SIG-M5 (cell line): ENCODE results near the gene ALK.
"Not testable (repeated sequence)": the region's sequence is repeated elsewhere in the genome, so short reads cannot be mapped to it uniquely, and the experiment has no call there.

Experiments used
- DNase-seq: peaks from one replicate; lab custom pipeline; 2025; lab: John Stamatoyannopoulos, UW

Gene ALK

DNA sequence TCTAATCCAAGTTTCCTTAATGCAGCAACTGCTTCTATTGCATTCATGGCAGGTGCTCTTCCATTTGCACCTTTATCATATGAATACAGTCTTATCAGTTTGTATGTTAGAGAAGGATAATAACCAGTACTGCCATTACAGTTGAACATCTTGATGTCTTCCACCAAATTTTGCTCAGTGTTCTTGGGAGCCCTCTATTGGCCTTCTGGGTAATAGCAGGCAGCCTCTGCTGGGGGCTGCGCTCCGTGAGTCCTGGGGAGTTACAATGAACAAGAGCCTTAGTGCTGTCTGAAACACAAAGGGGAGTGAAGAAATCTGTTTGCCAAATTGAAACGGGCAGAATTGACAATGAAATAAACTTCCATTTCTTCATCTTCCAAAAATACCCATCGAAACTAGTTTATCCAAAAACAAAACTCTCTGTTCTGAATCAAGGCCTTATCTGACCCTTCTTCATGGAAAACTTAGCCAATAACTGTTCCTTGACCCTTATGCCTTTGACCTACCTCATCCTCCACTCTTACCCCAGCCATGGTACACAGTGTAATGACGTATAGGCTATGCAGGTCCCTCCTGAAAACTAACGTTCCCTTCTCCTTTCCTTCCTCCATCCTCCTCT lies 79.9 kb downstream of the ALK start:
- DNase-seq, result no peak

DNA sequence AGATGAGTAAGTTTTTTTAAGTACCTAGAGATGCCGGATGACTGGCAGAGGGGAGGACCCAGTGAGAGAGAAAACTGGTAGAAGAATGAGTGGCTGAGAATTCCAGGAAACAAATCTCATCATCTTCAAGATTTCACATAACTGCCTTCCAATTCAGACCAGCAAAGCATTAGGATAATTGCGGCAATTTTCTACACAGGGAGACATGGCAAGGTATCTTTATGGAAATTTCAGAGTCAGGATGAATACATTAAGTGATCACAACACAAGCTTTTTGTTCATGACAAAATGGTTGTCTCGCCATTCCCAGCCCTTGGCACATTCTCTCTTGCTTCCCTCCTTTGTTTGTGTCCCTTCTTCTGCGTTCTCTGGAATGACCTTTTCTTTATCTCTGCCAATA lies 82.1 kb downstream of the ALK start:
- DNase-seq, result no peak

- DNase-seq, result no peak
These were observed 83.5 kb downstream of the ALK start for GRCh38 chr2:29837925-29838324.

- no peak for DNase-seq
These were observed 86.8 kb downstream of the ALK start for GRCh38 chr2:29834624-29835023.

GRCh38 chr2:29834036-29834540 lies 87.3 kb downstream of the ALK start:
- no peak for DNase-seq

DNA sequence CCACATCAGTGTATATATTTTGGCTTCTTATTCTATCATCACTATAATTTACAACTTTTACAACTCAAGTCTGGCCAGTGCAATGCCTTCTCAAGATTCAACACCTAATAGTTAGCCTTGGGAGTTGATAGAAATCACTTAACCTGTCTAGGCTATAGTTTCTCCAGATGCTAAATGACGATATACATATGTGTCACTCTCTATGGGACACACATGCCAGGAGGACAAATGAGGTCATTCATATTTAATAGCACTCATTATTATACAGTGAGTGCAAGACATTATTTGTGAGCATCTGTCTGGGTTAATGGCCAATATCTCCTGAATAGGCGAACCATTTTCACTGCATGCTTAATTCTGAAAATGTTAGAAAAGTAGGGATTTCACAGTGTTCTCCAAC lies 89.8 kb downstream of the ALK start:
- DNase-seq, result no peak

DNA sequence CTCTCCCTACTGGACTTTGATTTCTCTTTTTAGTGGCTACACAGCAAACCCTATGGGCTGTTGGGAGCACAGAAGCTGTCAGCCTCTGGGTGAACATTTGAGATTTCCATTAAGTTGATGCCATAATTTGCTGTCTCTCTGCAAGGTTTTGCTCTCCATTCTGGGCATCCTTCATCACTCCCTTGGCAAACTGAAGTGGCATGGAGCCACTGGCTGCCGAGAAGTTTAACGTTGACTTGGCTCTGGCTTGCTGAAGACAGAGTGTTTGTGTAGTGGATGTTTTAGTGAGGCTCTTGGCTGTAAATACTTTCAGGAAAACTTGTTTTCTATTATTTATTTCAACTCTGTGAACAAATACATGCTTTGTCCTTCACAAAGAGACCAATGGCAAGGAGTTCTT lies 91.5 kb downstream of the ALK start:
- no peak for DNase-seq

GRCh38 chr2:29824145-29824544 lies 97.2 kb downstream of the ALK start:
- not testable (repeated sequence) for DNase-seq

- DNase-seq, result no peak
These were observed 99.8 kb downstream of the ALK start for GRCh38 chr2:29821591-29821990.

GRCh38 chr2:29819570-29819969 lies 101.8 kb downstream of the ALK start:
- no peak for DNase-seq

- DNase-seq, result no peak
These were observed 103.3 kb downstream of the ALK start for GRCh38 chr2:29817801-29818680.

DNA sequence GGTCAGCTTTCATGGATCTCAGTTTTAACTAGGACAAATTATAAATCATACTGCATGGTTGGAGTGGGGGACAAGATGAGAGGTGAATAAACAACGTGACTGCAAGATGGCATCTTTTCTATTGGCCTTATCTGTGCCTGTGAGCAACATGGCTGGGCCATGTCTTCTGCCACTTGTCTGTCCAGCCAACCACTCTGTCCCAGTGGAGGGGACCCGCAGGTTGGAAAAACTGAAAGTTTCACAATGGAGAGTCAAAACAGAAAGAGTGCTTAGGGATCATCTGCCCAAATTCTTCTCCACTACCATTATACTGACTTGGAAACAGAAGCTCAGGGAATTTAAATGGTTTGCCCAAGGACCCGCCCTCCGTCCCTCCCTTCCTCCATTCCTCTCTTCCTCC lies 104.1 kb downstream of the ALK start:
- no peak for DNase-seq

DNA sequence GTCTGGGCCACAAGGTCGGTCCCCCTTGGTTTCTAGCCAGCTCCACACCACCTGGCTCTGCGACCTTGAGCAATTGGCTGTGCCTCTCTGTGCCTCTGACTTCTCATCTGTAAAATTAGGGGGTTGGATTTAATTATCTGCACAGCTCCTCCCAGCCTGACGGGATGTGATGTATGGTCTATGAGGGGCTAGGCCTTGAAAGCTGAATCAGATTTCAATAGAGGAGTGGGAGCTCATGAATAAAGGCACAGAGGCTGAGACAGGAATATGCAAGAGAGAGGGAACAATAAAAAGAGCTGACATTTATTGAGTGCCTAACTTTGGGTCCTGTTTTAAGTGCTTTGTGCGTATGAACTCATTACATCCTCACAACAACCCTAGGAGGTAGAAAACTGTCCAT lies 104.7 kb downstream of the ALK start:
- no peak for DNase-seq

- no peak for DNase-seq
These were observed 110.0 kb downstream of the ALK start for GRCh38 chr2:29811378-29811777.

GRCh38 chr2:29810956-29811355 lies 110.4 kb downstream of the ALK start:
- DNase-seq, result no peak

- no peak for DNase-seq
These were observed 113.1 kb downstream of the ALK start for GRCh38 chr2:29808321-29808720.

DNA sequence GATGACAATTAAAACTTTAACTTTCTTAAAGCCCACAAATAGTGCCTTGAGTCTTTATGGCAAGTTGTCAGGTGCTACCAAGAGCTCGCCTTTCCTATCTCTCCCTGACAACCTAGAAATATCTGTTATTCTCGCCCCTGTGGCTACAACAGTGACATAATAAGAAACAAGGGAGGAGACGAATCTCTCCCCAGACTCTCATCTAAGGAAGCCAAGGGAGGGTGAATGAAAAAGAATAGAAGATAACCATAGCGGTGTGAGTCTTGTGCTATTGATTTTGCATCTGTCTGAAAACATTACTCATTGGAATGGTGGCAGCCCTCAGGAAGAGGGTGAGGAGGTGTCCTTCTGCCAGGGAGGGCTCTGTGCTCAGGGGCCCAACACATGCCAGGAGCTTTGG lies 114.3 kb downstream of the ALK start:
- no peak for DNase-seq

DNA sequence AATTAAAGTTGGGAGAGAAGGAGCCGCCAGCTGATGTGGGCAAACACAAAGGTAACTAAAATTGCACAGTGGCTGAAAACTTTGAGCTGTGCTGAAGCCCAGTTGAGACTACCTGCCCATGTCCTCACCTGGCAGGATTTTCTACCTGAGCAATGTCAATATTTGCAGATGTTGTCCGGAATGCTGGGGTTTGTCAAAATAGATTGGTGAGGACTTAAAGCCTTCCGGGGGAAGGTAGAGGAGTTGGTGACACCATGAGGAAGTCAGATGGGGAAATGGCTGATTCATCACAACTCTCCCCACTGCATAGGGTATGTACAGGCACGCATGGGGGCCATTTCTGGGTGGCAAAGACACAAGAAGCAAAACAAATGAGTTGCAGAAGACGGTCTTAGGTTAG lies 114.9 kb downstream of the ALK start:
- no peak for DNase-seq

GRCh38 chr2:29804671-29805070 lies 116.7 kb downstream of the ALK start:
- no peak for DNase-seq

- no peak for DNase-seq
These were observed 117.8 kb downstream of the ALK start for GRCh38 chr2:29803537-29803936.

GRCh38 chr2:29802986-29803385 lies 118.4 kb downstream of the ALK start:
- DNase-seq, result no peak

DNA sequence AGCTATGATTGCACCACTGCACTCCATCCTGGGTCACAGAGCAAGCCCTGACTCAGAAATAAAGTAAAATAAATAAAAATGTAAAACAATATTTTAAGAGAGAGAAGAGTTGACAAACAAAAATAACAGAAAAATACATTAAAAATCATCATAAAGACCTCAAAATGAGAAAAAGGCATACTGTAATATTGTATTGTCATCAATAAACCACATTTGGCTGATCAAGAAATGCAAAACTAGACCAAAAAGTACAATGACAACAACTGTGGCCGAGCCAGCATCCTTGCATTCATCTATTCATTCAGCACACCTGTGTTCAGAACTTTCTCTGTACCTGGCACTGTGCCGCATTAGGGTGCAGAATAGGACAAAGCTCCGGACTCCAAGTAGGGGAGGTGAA lies 121.8 kb downstream of the ALK start:
- DNase-seq, result no peak

DNA sequence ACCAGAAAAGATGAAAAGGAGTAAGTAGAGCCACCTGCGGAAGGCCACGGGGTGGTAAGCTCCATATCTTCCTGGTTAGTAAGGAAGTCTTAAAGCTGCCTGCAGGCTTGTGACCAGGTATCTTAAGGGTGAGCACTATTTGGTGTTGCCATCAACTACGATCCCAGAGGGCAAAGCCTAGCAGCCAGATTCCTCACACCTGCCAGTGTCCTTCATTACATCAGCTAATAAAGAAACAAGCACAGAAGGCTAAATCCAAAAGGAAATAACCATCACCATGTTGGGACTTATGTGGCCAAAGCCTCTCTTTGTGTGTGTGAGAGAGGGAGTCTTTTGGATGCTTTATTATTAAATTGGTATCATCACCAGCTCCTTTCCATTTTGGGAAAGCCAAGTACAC lies 123.5 kb downstream of the ALK start:
- no peak for DNase-seq

- no peak for DNase-seq
These were observed 124.9 kb downstream of the ALK start for GRCh38 chr2:29796446-29796845.
